ENCODE results near the gene LAMA2.

Gene LAMA2

GRCh38 chr6:129188306-129188705, 305.4 kb downstream of the LAMA2 start:
- H3K4me3 ChIP-seq (ENCODE audit: low read length, poor library complexity, severe bottlenecking): no peak overlapping the region
- no peak overlapping the region for H2AFZ ChIP-seq (ENCODE audit: low read length)
- no peaks in the 10 kb centered on the region for H3K9me3 ChIP-seq (ENCODE audit: insufficient read depth, low read depth, low read length)
- H4K20me1 ChIP-seq (ENCODE audit: insufficient read depth, low read length, poor library complexity, severe bottlenecking): no peaks in the 10 kb centered on the region
- no peaks in the 10 kb centered on the region for H3K9me2 ChIP-seq (replicated peaks; ENCODE audit: low read depth, low read length)
- no peaks in the 10 kb centered on the region for H3F3A ChIP-seq (ENCODE audit: low read depth)
- TF ChIP-seq CTCF (conservative IDR thresholded peaks at IDR 0.05; ENCODE audit: low read length): no peak
- no peak for TF ChIP-seq EZH2phosphoT487 (IDR thresholded peaks at IDR 0.05; ENCODE audit: borderline replicate concordance)
- H3K27me3 ChIP-seq (ENCODE audit: insufficient read depth, low read length, poor library complexity, severe bottlenecking): no peaks in the 10 kb centered on the region
- H3K4me1 ChIP-seq (ENCODE audit: insufficient read depth, low read length, poor library complexity, severe bottlenecking): no peaks in the 10 kb centered on the region
- H3K79me2 ChIP-seq (ENCODE audit: insufficient read depth, low read length): no peaks in the 10 kb centered on the region
- no peak overlapping the region for H3K9ac ChIP-seq (ENCODE audit: low read depth, low read length, poor library complexity, severe bottlenecking)
- H3K4me2 ChIP-seq (ENCODE audit: low read depth, low read length, poor library complexity, severe bottlenecking): no peak overlapping the region
- H3K36me3 ChIP-seq (ENCODE audit: insufficient read depth, low read length): no peaks in the 10 kb centered on the region

GRCh38 chr6:129188795-129189194, 305.9 kb downstream of the LAMA2 start:
- Histone ChIP-seq H3K9ac (ENCODE audit: low read depth, low read length, poor library complexity, severe bottlenecking) (no peak overlapping the region), H3K36me3 (ENCODE audit: insufficient read depth, low read length) (no peaks in the 10 kb centered on the region), H3F3A (ENCODE audit: low read depth) (no peaks in the 10 kb centered on the region), H3K4me1 (ENCODE audit: insufficient read depth, low read length, poor library complexity, severe bottlenecking) (no peaks in the 10 kb centered on the region), H3K9me2 (replicated peaks; ENCODE audit: low read depth, low read length) (no peaks in the 10 kb centered on the region), H3K27me3 (ENCODE audit: insufficient read depth, low read length, poor library complexity, severe bottlenecking) (no peaks in the 10 kb centered on the region), H4K20me1 (ENCODE audit: insufficient read depth, low read length, poor library complexity, severe bottlenecking) (no peaks in the 10 kb centered on the region), H3K4me2 (ENCODE audit: low read depth, low read length, poor library complexity, severe bottlenecking) (no peak overlapping the region), H3K9me3 (ENCODE audit: insufficient read depth, low read depth, low read length) (no peaks in the 10 kb centered on the region), H2AFZ (ENCODE audit: low read length) (no peak overlapping the region), H3K79me2 (ENCODE audit: insufficient read depth, low read length) (no peaks in the 10 kb centered on the region), H3K4me3 (ENCODE audit: low read length, poor library complexity, severe bottlenecking) (no peak overlapping the region)
- TF ChIP-seq CTCF (conservative IDR thresholded peaks at IDR 0.05; ENCODE audit: low read length) (no peak), EZH2phosphoT487 (IDR thresholded peaks at IDR 0.05; ENCODE audit: borderline replicate concordance) (no peak)

GRCh38 chr6:129189266-129189665, 306.3 kb downstream of the LAMA2 start:
- no peaks in the 10 kb centered on the region for H3K36me3 ChIP-seq (ENCODE audit: insufficient read depth, low read length)
- no peak overlapping the region for H3K4me3 ChIP-seq (ENCODE audit: low read length, poor library complexity, severe bottlenecking)
- H3K9me2 ChIP-seq (replicated peaks; ENCODE audit: low read depth, low read length): no peaks in the 10 kb centered on the region
- H3K4me2 ChIP-seq (ENCODE audit: low read depth, low read length, poor library complexity, severe bottlenecking): no peak overlapping the region
- H4K20me1 ChIP-seq (ENCODE audit: insufficient read depth, low read length, poor library complexity, severe bottlenecking): no peaks in the 10 kb centered on the region
- H3K9ac ChIP-seq (ENCODE audit: low read depth, low read length, poor library complexity, severe bottlenecking): no peak overlapping the region
- no peak overlapping the region for H2AFZ ChIP-seq (ENCODE audit: low read length)
- no peak for TF ChIP-seq EZH2phosphoT487 (IDR thresholded peaks at IDR 0.05; ENCODE audit: borderline replicate concordance)
- TF ChIP-seq CTCF (conservative IDR thresholded peaks at IDR 0.05; ENCODE audit: low read length): no peak
- H3K9me3 ChIP-seq (ENCODE audit: insufficient read depth, low read depth, low read length): no peaks in the 10 kb centered on the region
- no peaks in the 10 kb centered on the region for H3F3A ChIP-seq (ENCODE audit: low read depth)
- H3K79me2 ChIP-seq (ENCODE audit: insufficient read depth, low read length): no peaks in the 10 kb centered on the region
- H3K27me3 ChIP-seq (ENCODE audit: insufficient read depth, low read length, poor library complexity, severe bottlenecking): no peaks in the 10 kb centered on the region
- H3K4me1 ChIP-seq (ENCODE audit: insufficient read depth, low read length, poor library complexity, severe bottlenecking): no peaks in the 10 kb centered on the region
